ENCODE data around the gene SSTR3.

SSTR3 gene

GRCh38 chr22:37193629-37194191, 18.6 kb downstream of the SSTR3 start:
- peak; percentile 23 for DNase-seq

- no peak for DNase-seq
Measured at GRCh38 chr22:37192741-37193140, 19.5 kb downstream of the SSTR3 start.

- no peak for DNase-seq
Measured at GRCh38 chr22:37192204-37192603, 20.1 kb downstream of the SSTR3 start.

GRCh38 chr22:37190262-37190780, 22.0 kb downstream of the SSTR3 start:
- no peak for DNase-seq

DNA sequence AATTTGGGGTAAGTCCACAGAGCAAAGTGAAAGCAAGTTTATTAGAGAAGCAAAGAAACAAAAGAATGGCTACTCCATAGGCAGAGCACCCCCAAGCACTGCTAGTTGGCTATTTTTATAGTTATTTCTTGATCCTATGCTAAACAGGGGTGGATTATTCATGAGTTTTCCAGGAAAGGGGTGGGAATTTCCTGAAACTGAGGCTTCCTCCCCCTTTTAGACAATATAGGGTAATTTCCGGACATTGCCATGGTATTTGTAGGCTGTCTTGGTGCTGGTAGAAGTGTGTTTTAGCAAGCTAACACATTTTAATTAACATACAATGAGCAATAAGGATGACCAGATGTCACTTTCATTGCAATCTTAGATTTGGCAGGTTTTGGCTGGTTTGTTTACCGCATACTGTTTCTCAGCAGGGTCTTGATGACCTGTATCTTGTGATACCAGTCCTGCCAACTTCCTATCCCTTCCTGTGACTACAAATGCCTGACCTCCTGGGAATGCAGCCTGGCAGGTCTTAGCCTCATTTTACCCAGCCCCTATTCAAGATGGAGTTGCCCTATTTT, 23.3 kb downstream of the SSTR3 start:
- no peak for DNase-seq

DNA sequence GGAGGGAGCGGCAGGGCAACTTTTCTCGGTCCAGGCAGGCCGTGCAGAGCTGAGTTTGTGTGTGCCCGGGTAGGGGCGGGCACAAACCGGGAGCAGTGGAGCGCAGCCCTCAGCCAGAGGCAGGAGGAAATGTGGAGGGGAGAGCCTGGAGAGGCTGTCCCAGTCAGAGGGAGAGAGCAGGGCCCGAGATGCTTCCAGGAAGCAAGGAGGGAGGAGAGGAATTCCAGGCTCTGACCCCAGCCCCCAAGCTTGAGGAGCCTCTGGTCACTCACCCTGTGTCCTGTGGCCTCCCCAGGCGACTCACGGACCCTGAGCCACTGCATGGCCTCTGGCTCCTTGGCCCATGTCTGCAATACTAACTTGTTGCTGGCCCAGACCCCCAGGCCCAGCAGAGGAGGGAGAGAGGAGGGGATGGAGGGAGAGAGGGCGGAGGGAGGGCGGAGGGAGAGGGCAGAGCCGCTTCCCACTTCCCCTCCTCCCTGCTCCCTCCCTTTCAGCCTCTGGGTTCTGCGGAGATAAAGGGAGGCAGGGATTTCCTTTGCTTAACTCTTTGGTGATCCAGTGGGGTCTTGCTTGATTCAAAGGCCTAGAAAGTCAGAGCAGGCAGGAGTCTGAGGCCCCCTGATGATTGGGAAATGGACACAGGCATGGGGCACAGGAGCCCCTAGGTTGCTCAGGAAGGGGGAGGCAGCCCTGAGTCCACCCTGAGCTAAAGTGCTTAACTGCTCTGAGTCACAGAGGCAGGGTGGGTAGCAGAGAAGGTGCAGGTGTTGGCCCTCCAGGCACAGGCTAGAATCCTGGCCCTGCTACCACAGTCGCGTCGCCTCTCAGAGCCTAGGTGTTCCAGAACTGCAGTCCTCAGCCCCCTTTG, 24.2 kb downstream of the SSTR3 start, which contains the start of gene C1QTNF6:
Gene C1QTNF6 (minus strand): TSS at position 357 of the 871 bp plus-strand sequence. CDS start 34 bp downstream, at position 323.
- no peak for DNase-seq

DNA sequence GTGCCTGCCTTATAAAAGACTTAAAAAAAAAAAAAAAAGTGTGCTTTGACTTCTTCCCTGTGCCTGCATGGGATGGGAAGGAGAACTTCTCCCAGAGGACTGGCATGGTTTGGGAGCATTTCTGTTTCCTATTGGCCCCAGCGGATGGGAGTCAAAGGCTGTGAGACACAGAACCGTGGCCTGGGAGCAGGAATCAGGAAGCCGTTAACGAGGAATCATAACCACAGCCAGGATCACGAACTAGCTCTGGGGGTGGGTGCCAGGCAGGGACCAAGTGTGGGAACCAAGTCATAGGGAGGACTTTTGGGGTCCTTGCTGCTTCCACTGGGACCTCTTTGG, 24.8 kb downstream of the SSTR3 start:
- DNase-seq = no peak

DNA sequence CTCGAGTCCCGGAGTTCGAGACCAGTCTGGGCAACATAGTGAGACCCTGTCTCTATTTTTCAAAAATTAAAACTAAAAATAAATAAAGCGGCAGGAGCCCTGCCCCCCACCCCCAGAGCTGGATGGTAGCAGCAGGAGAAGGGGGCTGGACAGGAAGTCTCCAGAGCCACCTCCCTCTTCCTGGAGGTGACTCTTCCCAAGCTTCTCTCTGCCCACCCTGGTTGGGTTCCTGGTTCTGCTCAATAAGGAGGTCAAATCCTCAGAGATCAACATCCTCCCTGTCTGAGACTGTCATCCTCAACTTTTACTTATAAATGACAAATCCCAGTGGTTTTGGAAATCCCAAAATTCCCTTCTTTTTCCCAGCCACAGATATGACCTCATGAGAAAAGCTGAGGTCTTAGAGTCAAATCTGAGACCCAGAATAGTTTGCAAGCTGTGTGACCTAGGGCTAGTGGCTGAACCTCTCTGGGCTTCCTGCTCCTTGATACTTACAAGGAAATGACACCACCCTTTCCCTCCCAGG, 25.2 kb downstream of the SSTR3 start:
- DNase-seq = no peak

DNA sequence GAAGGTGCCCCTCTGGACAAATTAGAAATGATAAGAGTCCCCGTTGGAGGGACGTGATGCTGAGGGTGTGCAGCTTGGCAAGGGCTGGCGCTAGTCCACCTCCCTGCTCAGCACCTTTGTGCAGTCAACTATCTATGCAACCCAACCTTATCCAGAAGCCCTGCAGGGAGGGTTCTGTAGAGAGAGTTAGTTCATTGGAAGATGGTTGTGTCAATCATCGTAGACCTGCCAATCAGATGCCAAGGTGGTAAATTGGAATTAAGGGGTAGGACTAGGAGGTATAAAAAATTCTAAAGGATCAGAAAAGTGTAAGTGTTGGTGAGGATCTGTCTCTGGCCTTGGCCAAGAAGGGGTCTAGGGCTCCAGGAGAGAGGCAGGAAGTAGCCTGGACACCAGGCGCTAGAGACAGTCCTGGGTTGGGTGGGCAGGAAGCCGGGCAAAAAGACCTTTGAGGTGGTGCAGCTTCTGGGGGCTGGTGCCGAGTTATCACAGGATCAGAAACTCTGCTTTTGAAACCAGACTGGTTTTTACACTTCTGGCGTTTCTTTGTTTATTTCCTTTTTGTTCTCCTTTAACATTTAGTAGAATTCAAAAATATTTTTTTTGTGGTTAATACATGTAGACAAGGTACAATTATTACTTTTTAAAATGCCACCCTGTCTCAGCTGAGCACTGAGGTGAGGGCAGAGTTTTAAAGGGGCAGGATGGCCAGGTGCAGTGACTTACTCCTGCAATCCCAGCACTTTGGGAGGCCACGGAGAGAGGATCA, 25.9 kb downstream of the SSTR3 start:
- peak; percentile 39 for DNase-seq

DNA sequence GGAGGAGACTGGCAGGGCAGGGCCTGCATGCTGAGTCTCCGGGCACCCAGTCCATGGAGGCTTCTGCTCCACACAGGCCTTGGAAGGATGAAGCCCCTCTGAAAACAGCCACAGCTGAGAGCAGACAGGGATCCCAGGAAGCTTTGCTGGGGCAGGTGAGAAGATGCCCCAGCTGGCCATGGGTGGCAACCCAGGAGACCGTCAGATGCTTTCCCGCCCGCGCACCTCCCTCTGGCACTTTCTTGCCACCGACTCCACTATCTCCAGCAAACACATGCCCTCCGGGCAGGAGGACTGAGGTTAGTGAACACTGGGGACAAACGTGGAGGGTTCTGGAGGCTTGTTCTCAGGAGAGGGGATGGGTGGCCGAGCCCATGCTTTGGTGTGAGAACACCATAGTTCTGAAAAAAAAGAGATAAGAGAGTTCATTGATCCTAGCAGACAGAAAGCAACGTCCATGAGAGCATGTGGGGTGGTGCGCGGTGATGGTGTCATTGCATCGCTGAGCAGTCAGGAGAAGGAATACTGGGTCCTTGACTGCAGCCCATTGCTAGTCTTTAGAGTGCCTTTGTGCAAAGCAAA, 26.5 kb downstream of the SSTR3 start:
- DNase-seq = no peak

- no peak for DNase-seq
Measured at GRCh38 chr22:37184816-37185541, 27.3 kb downstream of the SSTR3 start.

GRCh38 chr22:37184380-37184755, 27.9 kb downstream of the SSTR3 start:
- DNase-seq = no peak

- no peak for DNase-seq
Measured at GRCh38 chr22:37183432-37184379, 28.6 kb downstream of the SSTR3 start.

- no peak for DNase-seq
Measured at GRCh38 chr22:37182949-37183245, 29.4 kb downstream of the SSTR3 start.

DNA sequence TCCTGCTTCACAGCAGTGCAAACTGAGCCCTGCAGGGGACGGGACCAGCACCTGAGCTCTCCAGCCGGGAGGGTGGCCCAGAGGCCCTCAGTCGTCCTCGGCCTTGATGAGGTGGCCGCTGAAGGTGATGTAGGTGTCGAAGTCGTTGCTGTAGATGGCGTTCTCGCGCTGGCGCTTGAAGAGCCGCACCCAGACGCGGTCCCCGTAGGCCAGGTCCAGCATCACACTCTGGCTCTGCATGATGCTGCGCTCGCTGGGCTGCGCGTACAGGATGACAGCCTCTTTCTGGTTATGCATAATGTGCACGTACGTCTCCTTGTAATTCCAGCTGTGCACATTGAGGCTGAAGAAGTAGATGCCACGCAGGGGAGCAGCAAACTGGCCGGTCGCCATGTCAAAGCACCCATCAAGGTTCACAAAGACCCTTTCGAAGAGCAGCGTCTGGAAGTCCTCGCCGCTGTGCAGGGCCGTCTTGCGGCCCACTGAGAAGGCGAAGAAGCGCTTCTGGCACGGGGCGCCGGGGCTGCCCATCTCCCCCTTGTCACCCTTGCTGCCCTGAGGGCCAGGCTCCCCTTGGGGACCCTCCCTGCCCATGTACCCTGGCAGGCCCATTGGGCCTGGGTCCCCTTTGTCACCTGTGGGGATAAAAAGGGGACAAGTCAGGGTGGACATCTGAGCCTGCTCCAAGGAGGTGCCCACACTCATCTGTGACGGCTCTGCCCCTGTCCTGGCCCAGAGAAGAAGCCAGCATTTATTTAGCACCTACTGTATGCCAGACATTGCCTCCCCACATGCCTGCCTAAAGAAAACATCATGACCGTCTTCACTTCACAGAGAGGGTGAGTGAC, 30.0 kb downstream of the SSTR3 start:
- DNase-seq = no peak

GRCh38 chr22:37181681-37182080, 30.6 kb downstream of the SSTR3 start:
- DNase-seq = no peak

GRCh38 chr22:37180531-37181231, 31.6 kb downstream of the SSTR3 start:
- no peak for DNase-seq

GRCh38 chr22:37179622-37180420, 32.5 kb downstream of the SSTR3 start:
- DNase-seq = no peak
